IPS-15b (cell line): ENCODE measurements around the gene ALG6.
A peak's percentile ranks its signal among the peaks of the same experiment; 100 is the strongest.

ENCODE experiments used
- H3K27me3 ChIP-seq: one replicate; pipeline ENCODE4 v1.6.1; 2013; ENCODE audit warnings: low read length; ENCODE audit not compliant: control insufficient read depth, insufficient read depth
- H3K36me3 ChIP-seq: one replicate; pipeline ENCODE4 v1.6.1; 2013; ENCODE audit warnings: low read length; ENCODE audit not compliant: control insufficient read depth, insufficient read depth
- H3K4me1 ChIP-seq: one replicate; pipeline ENCODE4 v1.6.1; 2013; ENCODE audit warnings: mild to moderate bottlenecking, low read length; ENCODE audit not compliant: control insufficient read depth, insufficient read depth
- H3K4me3 ChIP-seq: one replicate; pipeline ENCODE4 v1.5.1; 2013; ENCODE audit warnings: low read depth, low read length
- H3K9ac ChIP-seq: one replicate; pipeline ENCODE4 v1.6.1; 2013; ENCODE audit warnings: low read depth, mild to moderate bottlenecking, low read length
- H3K9me3 ChIP-seq: one replicate; pipeline ENCODE4 v1.6.1; 2013; ENCODE audit warnings: mild to moderate bottlenecking, low read length; ENCODE audit not compliant: control insufficient read depth, insufficient read depth

Gene ALG6

DNA sequence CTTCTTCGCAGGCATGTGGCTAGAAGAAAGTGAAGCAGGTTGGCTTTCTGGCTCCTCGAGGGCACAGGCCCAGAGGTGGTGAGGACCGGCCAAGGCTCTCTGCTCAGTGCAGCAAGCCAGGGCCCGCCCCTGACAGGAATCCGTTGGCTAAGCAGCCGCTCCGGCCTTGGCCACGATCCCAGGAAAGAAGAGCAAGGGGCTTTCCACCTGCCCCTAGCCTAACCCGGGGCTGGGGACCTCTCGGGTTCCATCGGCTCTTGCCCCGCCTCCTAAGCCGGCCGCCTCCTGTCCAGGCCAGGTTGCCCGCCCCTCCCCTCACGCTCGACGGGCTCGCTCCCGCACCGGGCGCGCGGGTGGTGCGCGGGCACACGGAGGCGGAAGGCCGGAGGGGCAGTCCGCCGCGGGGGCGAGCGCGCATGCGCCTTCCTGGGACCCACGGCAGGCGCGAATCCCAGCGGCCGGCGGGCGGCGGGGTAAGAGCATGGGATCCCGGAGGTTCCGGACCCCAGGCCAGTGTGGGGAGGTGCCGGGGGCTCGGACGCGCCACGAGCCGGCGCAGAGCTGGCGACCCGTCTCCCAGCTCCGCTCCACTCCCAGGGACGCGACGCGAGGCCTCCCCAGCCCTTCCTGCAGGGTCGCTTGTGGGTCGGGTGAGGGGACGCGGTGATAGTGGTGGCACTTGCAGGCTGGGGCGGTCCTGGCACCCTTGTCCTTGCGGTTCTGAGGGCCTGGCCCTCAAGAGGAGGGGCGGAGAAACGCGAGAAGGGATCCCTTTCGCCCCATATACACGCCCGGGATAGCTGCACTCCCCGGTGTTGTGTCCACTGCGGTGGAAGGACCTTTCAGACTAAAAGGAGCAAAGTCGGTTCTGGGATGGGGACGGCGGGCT lies at the start of gene ALG6:
Gene ALG6, plus strand, starts transcription at position 413 of the 889 bp plus-strand sequence. CDS start 3,351 bp downstream, outside the sequence.
- Histone ChIP-seq H3K27me3 (peaks cover 5% of the 10 kb centered on the region), H3K9ac (peak within 1 kb of the TSS; percentile 77), H3K4me3 (peak within 1 kb of the TSS; percentile 98), H3K36me3 (no peaks in the 10 kb centered on the region), H3K9me3 (no peaks in the 10 kb centered on the region), H3K4me1 (no peaks in the 10 kb centered on the region)

DNA sequence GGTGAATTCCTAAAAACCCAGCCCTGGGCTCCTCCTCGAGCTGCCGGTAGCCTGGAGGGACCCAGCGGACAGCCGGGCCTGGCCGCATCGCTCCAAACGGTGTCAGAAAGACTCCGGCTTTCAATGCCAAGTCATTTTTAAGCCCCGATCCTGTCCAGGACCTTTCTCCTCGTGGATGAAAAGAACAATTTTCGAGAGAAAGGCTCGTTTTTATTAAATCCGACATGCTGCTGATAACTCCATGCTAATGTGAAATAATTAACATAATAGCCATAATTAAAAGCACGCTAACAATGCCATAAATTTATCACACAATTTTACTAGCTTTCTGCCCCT lies 49.6 kb upstream of the ALG6 start:
- peak overlapping the region; percentile 76 for H3K4me3 ChIP-seq
- H3K9me3 ChIP-seq: no peaks in the 10 kb centered on the region
- no peaks in the 10 kb centered on the region for H3K36me3 ChIP-seq
- peaks cover 44% of the 10 kb centered on the region for H3K27me3 ChIP-seq
- H3K9ac ChIP-seq: no peak overlapping the region
- H3K4me1 ChIP-seq: peaks cover 6% of the 10 kb centered on the region

DNA sequence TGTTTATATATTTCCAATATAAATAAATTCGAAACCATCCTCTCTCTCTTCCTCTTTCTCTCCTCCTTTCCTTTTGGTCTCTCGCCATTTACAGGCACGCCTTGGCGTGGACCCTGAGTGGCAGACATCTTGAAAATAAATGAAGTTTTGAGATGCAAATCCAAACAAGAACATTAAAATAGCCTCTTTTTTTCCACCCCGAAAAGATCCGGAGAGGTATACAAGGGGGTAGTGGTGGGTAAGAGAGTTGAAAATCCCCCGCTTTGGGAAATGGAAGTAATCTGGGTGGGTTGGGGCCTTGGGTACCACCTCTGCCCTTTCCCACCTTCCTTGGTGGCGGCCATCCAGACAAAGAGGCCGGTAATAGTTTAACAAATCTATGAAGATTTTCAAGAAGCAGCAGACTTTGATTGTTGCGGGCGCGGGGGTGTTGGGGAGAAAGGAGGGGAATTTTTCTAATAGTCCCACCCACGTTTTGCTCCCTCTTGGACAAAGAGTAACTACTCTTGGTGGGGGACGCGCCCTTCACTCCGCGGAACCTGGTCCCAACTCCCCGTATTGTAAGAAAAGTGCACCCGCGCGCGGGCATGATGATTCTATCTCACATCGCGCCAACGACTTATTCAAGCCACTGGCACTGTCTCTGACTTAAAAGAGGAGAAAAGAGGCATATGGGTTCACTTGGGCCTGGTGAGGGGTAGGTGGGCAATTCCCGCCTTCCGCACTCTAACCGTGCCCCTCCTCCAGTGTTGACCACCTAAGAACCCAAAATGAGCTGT lies 49.0 kb upstream of the ALG6 start:
- Histone ChIP-seq H3K9ac (no peak overlapping the region), H3K9me3 (no peaks in the 10 kb centered on the region), H3K27me3 (peaks cover 45% of the 10 kb centered on the region), H3K4me1 (peaks cover 6% of the 10 kb centered on the region), H3K4me3 (peak overlapping the region; percentile 76), H3K36me3 (no peaks in the 10 kb centered on the region)

DNA sequence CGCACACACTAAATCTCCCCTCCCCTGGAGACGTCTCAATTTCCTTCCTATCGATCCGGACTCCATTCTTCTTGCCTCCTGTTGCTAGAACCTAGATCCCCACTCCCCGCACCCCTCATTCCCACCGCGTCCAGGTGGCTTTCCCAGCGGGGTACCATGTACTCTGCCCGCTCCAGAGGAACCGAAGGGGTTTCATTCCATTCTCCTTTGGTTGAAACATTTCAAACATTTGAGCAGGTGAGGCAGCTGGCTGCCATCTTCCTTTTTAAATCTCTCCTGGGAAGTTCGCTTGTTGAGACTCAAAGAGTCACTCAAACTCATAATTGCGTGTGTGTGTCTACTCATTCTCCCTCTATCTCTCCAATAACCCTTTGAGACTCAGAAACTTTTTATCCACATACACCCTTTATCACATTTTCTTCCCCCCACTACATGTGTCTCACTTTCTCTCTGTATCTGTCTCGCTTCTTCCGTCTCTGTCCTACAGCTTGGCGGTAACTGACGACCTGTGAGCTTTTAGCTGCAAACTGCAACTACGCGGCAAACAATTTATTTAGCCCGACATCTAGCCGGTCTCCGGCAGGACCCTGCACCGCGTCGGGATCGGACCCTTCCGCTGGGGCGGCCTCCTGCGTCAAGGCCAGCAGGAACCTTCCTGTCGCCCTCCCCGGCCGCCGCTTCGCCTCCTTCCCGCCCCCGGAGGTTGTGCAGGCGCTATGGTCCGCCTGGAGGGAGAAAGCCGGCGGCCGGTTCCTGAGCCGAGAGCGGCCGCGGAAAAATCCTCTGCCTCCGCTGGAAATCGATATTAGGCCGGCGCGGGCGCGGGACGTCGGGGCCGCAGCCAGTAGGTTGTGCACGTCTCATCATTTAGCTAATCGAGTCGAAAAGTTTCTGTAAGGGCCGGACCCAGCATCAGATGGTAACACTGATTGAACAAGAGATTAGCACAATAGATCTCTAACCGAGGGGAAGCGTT lies 48.1 kb upstream of the ALG6 start:
- peaks cover 6% of the 10 kb centered on the region for H3K4me1 ChIP-seq
- peak overlapping the region; percentile 76 for H3K4me3 ChIP-seq
- no peaks in the 10 kb centered on the region for H3K36me3 ChIP-seq
- H3K9me3 ChIP-seq: no peaks in the 10 kb centered on the region
- H3K27me3 ChIP-seq: peaks cover 47% of the 10 kb centered on the region
- no peak overlapping the region for H3K9ac ChIP-seq

DNA sequence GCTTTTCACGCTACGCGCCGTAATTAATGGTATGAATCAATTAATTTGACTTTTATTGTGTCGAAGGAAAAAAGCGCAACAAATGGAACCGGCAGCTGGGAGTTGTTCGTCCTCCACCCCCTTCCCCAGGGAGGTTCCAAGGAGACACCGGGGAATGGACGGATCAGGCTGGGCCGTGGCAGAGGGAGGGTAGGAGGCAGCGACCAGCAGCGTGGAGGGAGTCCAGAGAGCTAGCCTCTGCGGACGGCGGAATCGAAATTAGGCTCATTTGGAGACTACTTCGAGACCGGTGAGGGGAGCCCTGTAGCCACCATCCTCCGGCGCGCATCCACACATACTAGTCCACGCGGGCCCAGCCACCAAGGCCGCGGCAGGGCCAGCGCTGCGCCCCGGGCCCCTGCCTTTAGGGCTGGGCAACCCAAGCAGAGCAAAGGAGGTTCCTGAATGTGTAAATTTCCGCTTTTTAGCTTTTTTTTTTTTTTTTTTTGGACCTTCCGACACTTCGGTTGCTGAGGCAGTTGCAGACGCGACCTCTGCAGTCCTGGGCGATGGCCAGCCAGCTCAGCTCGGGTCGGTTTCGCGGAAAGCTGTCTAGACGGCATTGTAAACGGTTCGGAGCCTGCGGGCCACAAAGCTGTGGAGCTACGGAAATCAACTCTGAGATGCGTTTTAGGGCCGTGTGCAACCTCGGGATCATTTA lies 47.3 kb upstream of the ALG6 start:
- Histone ChIP-seq H3K9me3 (no peaks in the 10 kb centered on the region), H3K9ac (no peak overlapping the region), H3K4me3 (peak overlapping the region; percentile 76), H3K27me3 (peaks cover 54% of the 10 kb centered on the region), H3K36me3 (no peaks in the 10 kb centered on the region), H3K4me1 (peaks cover 6% of the 10 kb centered on the region)

DNA sequence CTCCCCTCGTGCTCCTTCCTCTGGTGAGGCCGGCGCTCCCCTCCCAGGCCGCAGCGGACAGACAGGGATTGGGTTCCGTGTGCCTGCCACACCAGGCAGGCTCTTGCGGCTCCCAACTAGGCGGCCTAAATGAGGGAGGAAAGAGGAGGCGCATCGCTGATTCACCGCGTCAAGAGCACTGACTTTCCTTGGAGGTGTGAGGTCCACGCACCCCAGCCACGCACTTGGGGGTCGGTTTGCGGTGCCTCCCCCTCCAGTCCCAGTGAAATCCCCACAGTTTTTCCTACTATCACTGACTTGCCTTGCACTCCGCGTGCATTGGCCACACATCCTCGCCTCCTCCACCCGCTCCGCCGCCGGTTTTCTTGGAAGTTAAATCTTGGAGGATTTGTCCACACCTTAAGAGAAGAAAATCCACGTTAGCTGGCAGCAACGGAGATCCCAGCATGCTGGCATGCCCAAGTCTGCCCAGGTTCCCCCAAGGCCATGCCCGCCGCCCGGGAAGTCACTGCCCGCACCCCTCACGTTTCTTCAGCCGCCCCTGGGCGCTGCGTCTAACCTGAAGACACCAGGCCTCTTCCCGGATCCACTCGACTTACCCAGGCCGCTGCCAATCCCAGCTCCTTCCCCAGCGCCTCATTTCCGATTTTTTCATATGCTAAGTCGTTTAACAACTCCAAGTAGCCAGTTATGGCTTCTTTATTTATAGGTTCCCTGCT lies 46.2 kb upstream of the ALG6 start:
- peaks cover 60% of the 10 kb centered on the region for H3K27me3 ChIP-seq
- no peaks in the 10 kb centered on the region for H3K9me3 ChIP-seq
- H3K9ac ChIP-seq: no peak overlapping the region
- peaks cover 11% of the 10 kb centered on the region for H3K4me1 ChIP-seq
- H3K4me3 ChIP-seq: peak overlapping the region; percentile 76
- no peaks in the 10 kb centered on the region for H3K36me3 ChIP-seq

DNA sequence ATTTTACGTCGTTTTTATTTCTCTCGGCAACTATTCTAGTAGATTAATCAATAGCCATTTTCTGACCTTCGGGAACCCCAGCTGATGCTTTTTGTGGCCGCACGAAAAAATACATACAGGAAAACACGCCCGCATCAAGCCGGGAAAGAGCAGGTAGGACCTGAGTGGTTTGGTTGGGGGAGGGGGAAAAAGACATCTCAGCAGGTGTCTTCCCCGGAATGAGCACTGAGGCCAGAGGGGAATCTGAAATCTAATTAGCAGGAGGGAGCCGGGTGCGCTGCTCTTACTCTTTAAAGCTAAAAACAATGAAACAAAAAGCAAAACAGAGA lies 45.7 kb upstream of the ALG6 start:
- no peak overlapping the region for H3K9ac ChIP-seq
- no peaks in the 10 kb centered on the region for H3K9me3 ChIP-seq
- peaks cover 14% of the 10 kb centered on the region for H3K4me1 ChIP-seq
- peak overlapping the region; percentile 76 for H3K4me3 ChIP-seq
- no peaks in the 10 kb centered on the region for H3K36me3 ChIP-seq
- peaks cover 63% of the 10 kb centered on the region for H3K27me3 ChIP-seq

DNA sequence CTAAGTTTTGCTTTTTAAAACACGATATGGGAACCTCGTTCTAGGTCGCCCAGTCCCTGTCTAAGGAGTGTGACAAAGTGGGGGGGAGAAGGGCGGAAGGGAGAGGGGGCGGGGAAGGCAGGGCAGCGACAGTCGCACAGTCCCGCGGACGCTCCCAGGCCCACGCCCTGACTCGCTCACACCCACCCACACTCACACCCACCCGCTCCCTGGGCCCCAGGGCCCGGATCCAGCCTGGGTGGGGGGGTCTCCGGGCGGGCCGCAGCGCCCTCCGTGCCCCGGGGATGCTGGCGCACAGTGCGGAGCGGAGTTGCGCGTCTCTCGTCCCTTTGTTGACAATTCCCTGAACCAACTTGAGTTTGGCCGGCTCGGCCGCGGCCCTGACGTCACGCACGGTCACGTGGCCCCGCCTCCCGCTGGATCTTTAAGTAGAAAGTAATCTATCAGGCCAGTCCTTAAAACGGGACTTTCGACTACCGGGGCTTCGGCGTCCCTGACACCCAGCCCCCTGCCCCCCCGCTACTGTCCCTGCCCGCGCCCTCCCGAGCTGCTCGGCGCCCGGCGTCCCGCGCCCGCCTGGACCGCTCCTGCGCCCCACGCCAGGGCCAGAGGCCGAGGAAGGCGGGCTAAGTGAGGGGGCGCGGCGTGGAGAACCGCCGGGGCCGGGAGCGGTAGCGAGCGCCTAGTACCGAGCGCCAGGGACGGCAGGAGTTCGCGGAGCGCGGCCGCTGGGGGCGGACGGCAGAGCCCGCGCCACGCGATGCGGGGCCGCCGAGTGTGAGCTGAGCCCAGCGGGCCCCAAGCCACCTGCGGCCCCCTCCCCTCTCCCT lies 45.1 kb upstream of the ALG6 start, which contains the start of gene FOXD3:
Gene FOXD3, plus strand, starts transcription at position 454 of the 830 bp plus-strand sequence. CDS start 492 bp downstream, outside the sequence.
- Histone ChIP-seq H3K27me3 (peaks cover 68% of the 10 kb centered on the region), H3K9me3 (no peaks in the 10 kb centered on the region), H3K4me1 (peaks cover 17% of the 10 kb centered on the region), H3K36me3 (no peaks in the 10 kb centered on the region), H3K4me3 (peak within 1 kb of the TSS; percentile 76), H3K9ac (no peak within 1 kb of the TSS)

DNA sequence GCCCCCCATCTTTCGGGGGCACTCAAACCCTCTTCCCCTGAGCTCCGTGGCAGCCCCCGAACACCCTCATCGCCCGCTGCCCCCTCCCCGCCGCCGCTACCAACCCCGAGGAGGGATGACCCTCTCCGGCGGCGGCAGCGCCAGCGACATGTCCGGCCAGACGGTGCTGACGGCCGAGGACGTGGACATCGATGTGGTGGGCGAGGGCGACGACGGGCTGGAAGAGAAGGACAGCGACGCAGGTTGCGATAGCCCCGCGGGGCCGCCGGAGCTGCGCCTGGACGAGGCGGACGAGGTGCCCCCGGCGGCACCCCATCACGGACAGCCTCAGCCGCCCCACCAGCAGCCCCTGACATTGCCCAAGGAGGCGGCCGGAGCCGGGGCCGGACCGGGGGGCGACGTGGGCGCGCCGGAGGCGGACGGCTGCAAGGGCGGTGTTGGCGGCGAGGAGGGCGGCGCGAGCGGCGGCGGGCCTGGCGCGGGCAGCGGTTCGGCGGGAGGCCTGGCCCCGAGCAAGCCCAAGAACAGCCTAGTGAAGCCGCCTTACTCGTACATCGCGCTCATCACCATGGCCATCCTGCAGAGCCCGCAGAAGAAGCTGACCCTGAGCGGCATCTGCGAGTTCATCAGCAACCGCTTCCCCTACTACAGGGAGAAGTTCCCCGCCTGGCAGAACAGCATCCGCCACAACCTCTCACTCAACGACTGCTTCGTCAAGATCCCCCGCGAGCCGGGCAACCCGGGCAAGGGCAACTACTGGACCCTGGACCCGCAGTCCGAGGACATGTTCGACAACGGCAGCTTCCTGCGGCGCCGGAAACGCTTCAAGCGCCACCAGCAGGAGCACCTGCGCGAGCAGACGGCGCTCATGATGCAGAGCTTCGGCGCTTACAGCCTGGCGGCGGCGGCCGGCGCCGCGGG lies 44.2 kb upstream of the ALG6 start:
- Histone ChIP-seq H3K27me3 (peaks cover 73% of the 10 kb centered on the region), H3K36me3 (no peaks in the 10 kb centered on the region), H3K4me3 (peak overlapping the region; percentile 76), H3K4me1 (peaks cover 17% of the 10 kb centered on the region), H3K9me3 (no peaks in the 10 kb centered on the region), H3K9ac (no peak overlapping the region)
